ENCODE data around the gene CACNA1C. TPM values are rescaled to one million over a fixed set of nuclear protein-coding genes. Genes with fewer than 3 reads are reported as not detected.

The CACNA1C gene
- total and polyA plus RNA-seq, 10 of the 15 experiments (the other 5 are each of a cell fraction or from before 2014, with no cell fraction given) = under 0.01 to 0.15 (median 0.09) TPM; not detected in 5

- TF ChIP-seq BACH1 (IDR thresholded peaks at IDR 0.05; ENCODE audit: borderline replicate concordance) = no peak
- no peak for TF ChIP-seq IRF3 (IDR thresholded peaks at IDR 0.05)
- no peak for TF ChIP-seq GABPA (IDR thresholded peaks at IDR 0.05; ENCODE audit: low read depth)
- no peak for TF ChIP-seq USF2 (IDR thresholded peaks at IDR 0.05; ENCODE audit: borderline replicate concordance, low read depth, low read length)
Measured at GRCh38 chr12:2412305-2412643, 359.5 kb downstream of the CACNA1C start (continued).

GRCh38 chr12:2413301-2413700 lies 360.5 kb downstream of the CACNA1C start:
- RAD21 ChIA-PET (ENCODE audit: unreplicated experiment) = no interaction called here
- in situ Hi-C loops (cut with MboI) = no loop called here
- H4K20me1 ChIP-seq (ENCODE audit: control insufficient read depth, insufficient read depth) = no peaks in the 10 kb centered on the region
- SMC1A ChIA-PET (ENCODE audit: uncharacterized antibody, unreplicated experiment) = no interaction called here
- CTCF ChIA-PET = no interaction called here
- H3K79me2 ChIP-seq (ENCODE audit: control insufficient read depth, insufficient read depth, low read length) = no peaks in the 10 kb centered on the region
- FAIRE-seq = no peak
- H3K4me3 ChIP-seq = no peak overlapping the region
- DNase-seq (ENCODE audit: low read depth, low spot score) = no peak
- intact Hi-C loops (cut with micrococcal nuclease; ENCODE audit: unreplicated experiment) = no loop called here
- H3K4me2 ChIP-seq (ENCODE audit: control insufficient read depth, insufficient read depth) = no peak overlapping the region
- no peaks in the 10 kb centered on the region for H3K36me3 ChIP-seq (ENCODE audit: control insufficient read depth in 2 of 2, insufficient read depth in 2 of 2, low read length in 1 of 2)
- H3K27ac ChIP-seq (ENCODE audit: control insufficient read depth, insufficient read depth) = no peak overlapping the region
- POLR2A ChIA-PET = no interaction called here
- WGBS (ENCODE audit: insufficient coverage, insufficient replicate concordance, low lambda C conversion rate, missing lambda C conversion rate) = 67% methylated on average over 8 of the region's 8 CpGs
- peaks cover 0 to 3% of the 10 kb centered on the region in 2 experiments; a peak in 1 of 4 replicates for H3K27me3 ChIP-seq (replicated peaks in 1 of 2; ENCODE audit: control insufficient read depth in 2 of 2, insufficient read depth in 2 of 2, low read length in 1 of 2)
- no TSS peak for BruUV-seq (replicated peaks)
- ATAC-seq = no peak
- TF ChIP-seq CHD2 (IDR thresholded peaks at IDR 0.05; ENCODE audit: borderline replicate concordance, low read depth, low read length) (no peak), PML (IDR thresholded peaks at IDR 0.05; ENCODE audit: low read length) (no peak), HDAC2 (IDR thresholded peaks at IDR 0.05) (no peak), RCOR1 (conservative IDR thresholded peaks at IDR 0.05; ENCODE audit: low read depth, low read length) (no peak), SREBF1 (IDR thresholded peaks at IDR 0.05; ENCODE audit: low read length) (no peak), KAT2A (conservative IDR thresholded peaks at IDR 0.05; ENCODE audit: control insufficient read depth, low read depth, low read length) (no peak), RAD21 (IDR thresholded peaks at IDR 0.05; ENCODE audit: insufficient read depth, low read depth, low read length) (no peak), ZNF384 (IDR thresholded peaks at IDR 0.05; ENCODE audit: borderline replicate concordance, low read depth, low read length) (no peak), SPI1 (IDR thresholded peaks at IDR 0.05; ENCODE audit: borderline replicate concordance, insufficient read depth, low read depth, low read length) (no peak), MLLT1 (IDR thresholded peaks at IDR 0.05) (no peak), POLR2A (IDR thresholded peaks at IDR 0.05; ENCODE audit: low read depth, low read length) (no peak), SIN3A (IDR thresholded peaks at IDR 0.05; ENCODE audit: low read depth, low read length) (no peak), SMC3 (IDR thresholded peaks at IDR 0.05; ENCODE audit: borderline replicate concordance, low read length) (no peak), CTCF (IDR thresholded peaks at IDR 0.05 in 2 of 3, conservative IDR thresholded peaks at IDR 0.05 in 1 of 3; ENCODE audit: control insufficient read depth in 2 of 3, extremely low read depth in 1 of 3, insufficient read depth in 1 of 3, low read depth in 3 of 3, low read length in 3 of 3) (no peak)
- H3K9ac ChIP-seq (ENCODE audit: control insufficient read depth, insufficient read depth, low read length) = no peak overlapping the region
- H2AFZ ChIP-seq (ENCODE audit: control insufficient read depth, low read depth, low read length) = no peak overlapping the region
- no peaks in the 10 kb centered on the region for H3K9me3 ChIP-seq (replicated peaks; ENCODE audit: control insufficient read depth, insufficient read depth, low read length)
- no peaks in the 10 kb centered on the region for H3K4me1 ChIP-seq (ENCODE audit: control insufficient read depth, insufficient read depth, low read length)

All from GM12878 (cell line).